OCI-LY7 (cell line): Measurements from ENCODE around the gene CEACAM18.

Experiments used
- CTCF ChIP-seq: fragments of 200-600 bp; sonication (generic); conservative IDR thresholded peaks from 2 replicates; pipeline ENCODE4 v1.5.1; 2014; ENCODE audit warnings: mild to moderate bottlenecking, antibody characterized with exemption, low read length, moderate library complexity, mixed read lengths
- EZH2phosphoT487 ChIP-seq: fragments of 200-600 bp; sonication (generic); IDR thresholded peaks from 2 replicates; pipeline ENCODE4 v1.6.1; 2018; ENCODE audit warnings: low read depth, borderline replicate concordance, mild to moderate bottlenecking, mixed run types, antibody characterized with exemption, low read length, moderate library complexity, mixed read lengths

- TF ChIP-seq CTCF (no peak), EZH2phosphoT487 (no peak)
Observed at GRCh38 chr19:51503896-51504295, 25.6 kb downstream of the CEACAM18 start.
